Retinal pigment epithelial cell (primary cell): ENCODE measurements around the gene SARNP.
A peak's percentile ranks its signal among the peaks of the same experiment; 100 is the strongest.

ENCODE experiments used
- DNase-seq: peaks from one replicate; pipeline ENCODE4 v3.0.0-alpha.2; 2010; ENCODE audit warnings: low read depth
- H3K4me3 ChIP-seq: 2 replicates; pipeline ENCODE4 v1.5.1; 2011; ENCODE audit warnings: mild to moderate bottlenecking, low read length, control low read depth, moderate library complexity
- TF ChIP-seq, protein P1 (sequence below): conservative IDR thresholded peaks from 2 replicates; pipeline ENCODE4 v1.5.1; 2011; ENCODE audit warnings: low read depth, low read length, control low read depth, inconsistent platforms

SARNP gene

DNA sequence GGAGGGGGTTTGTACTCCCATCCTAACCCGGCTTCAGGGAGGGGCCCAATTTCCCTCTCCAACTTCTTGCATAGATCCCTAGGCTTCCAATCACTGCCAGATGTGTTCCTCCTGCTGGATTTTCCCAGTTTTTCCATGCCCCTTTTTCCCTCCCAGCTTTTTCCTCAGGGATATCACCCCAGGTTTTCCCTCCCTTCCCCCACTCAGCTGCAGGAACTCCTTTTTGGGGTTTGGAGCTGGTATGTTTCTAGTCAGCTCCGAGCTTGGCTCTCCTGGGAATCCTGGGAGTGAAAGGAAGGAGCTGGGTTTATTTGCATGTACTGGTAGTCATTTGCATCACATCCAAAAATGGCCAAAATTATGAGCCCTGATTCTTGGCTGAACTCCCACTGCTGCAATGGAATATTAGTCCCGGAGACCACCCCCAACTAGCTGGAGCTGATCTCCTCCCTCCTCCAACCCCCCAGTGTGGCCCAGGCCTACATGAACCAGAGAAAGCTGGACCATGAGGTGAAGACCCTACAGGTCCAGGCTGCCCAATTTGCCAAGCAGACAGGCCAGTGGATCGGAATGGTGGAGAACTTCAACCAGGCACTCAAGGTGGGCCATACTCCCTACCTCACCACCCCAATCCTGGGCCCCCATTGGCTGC, 98.8 kb downstream of the SARNP start:
- H3K4me3 ChIP-seq = no peak overlapping the region
- TF ChIP-seq, protein P1, sequence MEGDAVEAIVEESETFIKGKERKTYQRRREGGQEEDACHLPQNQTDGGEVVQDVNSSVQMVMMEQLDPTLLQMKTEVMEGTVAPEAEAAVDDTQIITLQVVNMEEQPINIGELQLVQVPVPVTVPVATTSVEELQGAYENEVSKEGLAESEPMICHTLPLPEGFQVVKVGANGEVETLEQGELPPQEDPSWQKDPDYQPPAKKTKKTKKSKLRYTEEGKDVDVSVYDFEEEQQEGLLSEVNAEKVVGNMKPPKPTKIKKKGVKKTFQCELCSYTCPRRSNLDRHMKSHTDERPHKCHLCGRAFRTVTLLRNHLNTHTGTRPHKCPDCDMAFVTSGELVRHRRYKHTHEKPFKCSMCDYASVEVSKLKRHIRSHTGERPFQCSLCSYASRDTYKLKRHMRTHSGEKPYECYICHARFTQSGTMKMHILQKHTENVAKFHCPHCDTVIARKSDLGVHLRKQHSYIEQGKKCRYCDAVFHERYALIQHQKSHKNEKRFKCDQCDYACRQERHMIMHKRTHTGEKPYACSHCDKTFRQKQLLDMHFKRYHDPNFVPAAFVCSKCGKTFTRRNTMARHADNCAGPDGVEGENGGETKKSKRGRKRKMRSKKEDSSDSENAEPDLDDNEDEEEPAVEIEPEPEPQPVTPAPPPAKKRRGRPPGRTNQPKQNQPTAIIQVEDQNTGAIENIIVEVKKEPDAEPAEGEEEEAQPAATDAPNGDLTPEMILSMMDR = no peak
- DNase-seq = no peak

DNA sequence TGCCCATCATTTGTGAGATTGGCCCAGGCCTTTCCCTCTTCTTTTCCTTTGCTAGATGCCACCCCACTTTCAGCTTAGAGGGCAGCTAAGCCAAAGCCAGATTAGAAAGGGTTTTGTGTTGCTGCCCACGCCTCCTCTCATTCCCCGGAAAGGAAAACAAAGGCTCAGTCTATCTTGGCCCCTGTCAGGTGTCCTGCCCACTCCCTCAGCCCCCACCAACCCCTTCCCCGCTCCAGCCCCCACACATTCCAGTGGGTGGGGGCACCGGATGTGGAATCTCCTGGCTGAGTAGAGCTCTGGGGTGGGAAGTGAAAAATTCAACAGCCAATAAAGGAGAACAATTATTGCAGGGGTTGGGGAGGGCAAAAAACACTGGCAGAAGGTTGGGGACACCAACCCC, 99.5 kb downstream of the SARNP start:
- TF ChIP-seq, protein P1 = no peak
- no peak for DNase-seq
- peak overlapping the region; percentile 8 for H3K4me3 ChIP-seq

DNA sequence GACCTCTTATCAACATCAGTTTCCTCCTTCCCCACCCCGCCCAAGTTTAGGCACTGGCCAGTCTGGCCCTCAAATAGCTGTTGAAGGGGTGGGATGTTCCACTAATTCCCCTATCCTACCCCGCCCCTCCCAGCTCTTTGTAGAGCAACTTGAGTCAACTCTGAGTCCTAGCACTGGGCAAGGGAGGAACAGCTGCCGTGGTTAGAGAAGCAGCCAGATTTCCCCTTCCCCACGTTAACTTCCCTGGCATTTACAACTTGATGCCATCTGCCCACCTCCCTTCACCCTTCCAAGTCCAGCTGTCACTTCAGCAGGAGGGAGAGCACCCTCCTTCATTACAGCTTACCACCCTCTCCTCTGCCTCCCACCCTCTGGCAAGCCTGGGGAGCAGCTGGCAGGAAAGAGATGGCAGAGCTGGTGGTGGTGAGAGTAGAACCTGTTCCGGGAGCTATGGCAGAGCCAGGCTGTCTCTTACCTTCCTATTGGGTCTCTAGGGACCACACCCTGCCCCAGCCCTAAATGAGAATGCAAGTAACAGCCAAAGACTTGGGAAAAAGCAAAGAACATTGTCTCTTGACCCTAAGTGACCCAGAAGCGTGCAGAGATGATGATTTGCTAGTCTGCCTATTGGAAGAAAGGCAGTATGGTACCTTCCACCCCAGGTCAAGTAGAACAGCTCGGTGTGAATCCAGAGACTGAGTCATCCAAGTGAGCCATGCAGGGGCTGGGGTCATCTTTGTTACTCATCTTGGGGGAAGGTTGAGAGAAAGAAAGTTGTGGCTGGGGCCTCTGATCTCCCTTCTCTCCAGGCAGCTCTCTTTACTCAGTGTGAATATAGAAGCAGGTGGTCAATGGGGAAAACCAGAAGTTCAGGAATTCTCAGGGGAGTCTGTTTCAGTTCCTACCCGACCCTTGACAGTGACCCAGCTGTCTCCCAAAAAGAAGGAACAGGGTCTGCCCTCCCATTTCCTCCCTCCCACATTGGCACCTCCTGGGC, 100.2 kb downstream of the SARNP start:
- H3K4me3 ChIP-seq = peak overlapping the region; percentile 73
- no peak for DNase-seq
- TF ChIP-seq, protein P1 = no peak

DNA sequence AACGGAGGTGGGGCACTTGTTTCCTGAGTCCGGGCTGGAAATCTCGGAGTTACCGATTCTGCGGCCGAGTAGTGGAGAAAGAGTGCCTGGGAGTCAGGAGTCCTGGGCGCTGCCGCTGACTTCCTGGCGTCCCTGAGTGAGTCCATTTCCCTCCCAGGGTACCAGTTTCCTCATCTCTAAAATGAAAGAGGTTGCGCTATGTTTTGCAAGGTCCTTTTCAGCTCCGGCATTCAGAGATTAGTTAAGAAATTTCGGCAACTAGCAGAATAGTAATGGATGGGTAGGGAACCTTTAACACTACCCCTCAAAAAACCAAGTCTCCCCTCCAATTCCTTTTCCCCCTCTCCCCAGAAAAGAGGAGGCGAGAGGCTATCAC, 101.0 kb downstream of the SARNP start:
- TF ChIP-seq, protein P1 = no peak
- H3K4me3 ChIP-seq = peak overlapping the region; percentile 73
- no peak for DNase-seq

DNA sequence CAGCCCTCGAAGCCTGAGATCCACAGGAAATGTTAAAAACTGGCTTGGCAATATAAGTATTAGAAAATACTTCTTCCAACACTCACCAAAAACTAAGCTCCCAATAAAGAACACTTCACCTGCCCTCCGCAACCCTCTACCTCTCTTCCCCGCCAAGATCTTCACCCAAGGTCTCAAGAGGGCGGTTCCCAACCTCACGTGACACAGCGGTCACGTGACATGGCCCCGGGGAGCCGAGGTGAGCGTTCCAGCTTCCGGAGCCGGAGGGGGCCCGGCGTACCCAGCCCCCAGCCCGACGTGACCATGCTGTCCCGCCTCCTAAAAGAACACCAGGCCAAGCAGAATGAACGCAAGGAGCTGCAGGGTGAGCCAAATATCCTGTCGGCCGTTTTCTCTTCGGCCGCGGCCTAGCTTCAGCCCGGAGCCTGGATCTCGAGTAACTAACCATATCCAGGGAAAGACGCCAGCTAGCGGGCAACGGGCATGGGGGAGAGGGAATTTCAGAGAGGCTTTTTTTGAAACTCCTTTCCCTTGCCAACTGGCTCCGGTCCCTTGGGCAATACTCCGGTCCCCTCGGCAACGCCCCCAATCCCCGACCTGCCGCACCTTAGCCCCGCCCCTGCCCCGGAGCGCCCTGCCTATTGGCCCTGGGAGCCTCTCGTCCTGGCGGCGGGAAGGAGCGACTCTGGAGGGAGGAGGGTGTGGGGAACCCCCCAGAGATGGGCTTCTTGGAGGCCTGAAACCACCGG, 101.5 kb downstream of the SARNP start, which contains the start of gene BLOC1S1:
TSS of gene BLOC1S1 (plus strand) at position 214 of the 749 bp plus-strand sequence. CDS start at position 220, 6 bp downstream.
- peak within 1 kb of the TSS; percentile 73 for H3K4me3 ChIP-seq
- no peak for DNase-seq
- TF ChIP-seq, protein P1 = no peak

DNA sequence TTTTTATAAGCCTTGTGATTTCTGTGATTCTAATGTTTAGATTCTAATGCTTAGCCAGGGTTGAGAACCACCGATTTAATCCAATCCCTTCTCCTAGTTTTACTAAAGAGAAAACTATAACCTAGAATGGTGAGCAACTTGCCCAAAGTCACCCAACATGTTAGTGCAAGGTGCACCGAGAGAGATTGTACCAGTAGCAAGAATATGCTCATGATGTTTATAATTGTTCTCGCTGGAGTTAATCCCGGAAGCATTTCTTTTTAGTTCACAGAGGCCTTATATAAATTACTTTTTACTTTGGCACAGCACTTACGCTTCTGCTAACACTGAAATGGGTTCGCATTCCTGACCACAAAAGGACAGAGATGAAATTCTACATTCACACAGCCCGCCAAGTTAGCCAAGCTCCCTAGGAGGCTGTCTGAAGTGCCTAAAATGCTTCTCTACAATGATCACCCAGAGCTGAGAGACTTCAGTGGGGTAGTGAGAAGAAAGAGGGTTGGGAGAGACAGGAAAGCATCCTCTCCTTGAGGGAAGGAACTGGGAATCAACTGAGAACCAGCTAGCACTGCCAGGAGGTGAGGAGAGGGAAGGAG, 102.3 kb downstream of the SARNP start:
- no peak for DNase-seq
- peak overlapping the region; percentile 73 for H3K4me3 ChIP-seq
- TF ChIP-seq, protein P1 = no peak
